H1 (cell line): Measurements from ENCODE around the gene GTF3C2. TPM values are rescaled to one million over a fixed set of nuclear protein-coding genes. Genes with fewer than 3 reads are reported as not detected.

Experiments used
- CBX8 ChIP-seq: fragments of 300-800, 300-1000 bp; sonication (generic); IDR thresholded peaks from 2 replicates; pipeline ENCODE4 v1.7.1; 2016; ENCODE audit warnings: low read depth, low read length, borderline replicate concordance
- CHD1 ChIP-seq: IDR thresholded peaks from 2 replicates; pipeline ENCODE4 v1.6.1; 2012; ENCODE audit warnings: low read depth, low read length, improper control_type of control experiment
- CREB1 ChIP-seq: IDR thresholded peaks from 2 replicates; pipeline ENCODE4 v1.6.1; 2012; ENCODE audit warnings: inconsistent platforms
- PHF8 ChIP-seq: fragments of 200-600 bp; sonication (generic); conservative IDR thresholded peaks from 2 replicates; pipeline ENCODE4 v1.7.1; 2012; ENCODE audit warnings: low read depth, mild to moderate bottlenecking, inconsistent platforms, low read length, moderate library complexity
- RAD21 ChIP-seq, 2 experiments: IDR thresholded peaks in 1 of 2; conservative IDR thresholded peaks in 1 of 2; 2 replicates each; pipeline ENCODE4 v1.6.1; 2011; ENCODE audit warnings: low read depth in 2 of 2, low read length in 2 of 2, improper control_type of control experiment in 1 of 2, inconsistent platforms in 1 of 2, mild to moderate bottlenecking in 1 of 2, moderate library complexity in 1 of 2
- SAP30 ChIP-seq: fragments of 300-600 bp; sonication (generic); IDR thresholded peaks from 2 replicates; pipeline ENCODE4 v1.7.1; 2012; ENCODE audit warnings: low read length, moderate library complexity, mild to moderate bottlenecking, inconsistent platforms; ENCODE audit not compliant: insufficient read depth, insufficient replicate concordance
- SIX5 ChIP-seq: IDR thresholded peaks from 2 replicates; pipeline ENCODE4 v1.6.1; 2011; ENCODE audit warnings: mild to moderate bottlenecking, low read depth, low read length
- SP4 ChIP-seq: IDR thresholded peaks from 2 replicates; pipeline ENCODE4 v1.6.1; 2012; ENCODE audit warnings: low read length, inconsistent platforms
- TCF12 ChIP-seq: IDR thresholded peaks from 2 replicates; pipeline ENCODE4 v1.6.1; 2011; ENCODE audit warnings: low read depth, mild to moderate bottlenecking, low read length
- YY1 ChIP-seq: IDR thresholded peaks from 2 replicates; pipeline ENCODE4 v1.6.1; 2011; ENCODE audit warnings: low read depth, mild to moderate bottlenecking, low read length
- polyA plus RNA-seq, 7 experiments: library from polyadenylated mRNA; depleted of rRNA in 3 of 7; stranded (reverse) in 5 of 7; unstranded in 2 of 7; fragments of >200 nt in 5 of 7; fragments of 200-250 nt in 2 of 7; gene quantifications; 1 replicate in 5 of 7; 2 replicates in 1 of 7; 4 replicates in 1 of 7; pipeline versions ENCODE4 v1.2.1 to v1.2.3, GENCODE V29; 2011 to 2013; ENCODE audit warnings: missing spikeins in 2 of 7, mixed read lengths in 2 of 7
- total RNA-seq: library from RNA; stranded (reverse); fragmentation: NEBNext Ultra II Directional; extraction: Animal tissue kit (Norgen Biotek cat#: 25700); gene quantifications from 2 replicates; pipeline ENCODE4 v1.2.1, GENCODE V29; 2021
- TF ChIP-seq, protein P1 (sequence below), 3 experiments: IDR thresholded peaks; 1 replicate in 2 of 3; 2 replicates in 1 of 3; pipeline versions ENCODE4 v1.5.1 to v1.6.1; 2011; ENCODE audit warnings: low read length in 3 of 3, mild to moderate bottlenecking in 3 of 3, inconsistent platforms in 2 of 3, low read depth in 1 of 3, moderate library complexity in 1 of 3; ENCODE audit not compliant: insufficient read depth in 1 of 3; ENCODE audit errors: control extremely low read depth in 1 of 3

GTF3C2 gene
- total and polyA plus RNA-seq, 2 of the 8 experiments (the other 6 are each of a cell fraction or from before 2014, with no cell fraction given), result 118 to 127 TPM

DNA sequence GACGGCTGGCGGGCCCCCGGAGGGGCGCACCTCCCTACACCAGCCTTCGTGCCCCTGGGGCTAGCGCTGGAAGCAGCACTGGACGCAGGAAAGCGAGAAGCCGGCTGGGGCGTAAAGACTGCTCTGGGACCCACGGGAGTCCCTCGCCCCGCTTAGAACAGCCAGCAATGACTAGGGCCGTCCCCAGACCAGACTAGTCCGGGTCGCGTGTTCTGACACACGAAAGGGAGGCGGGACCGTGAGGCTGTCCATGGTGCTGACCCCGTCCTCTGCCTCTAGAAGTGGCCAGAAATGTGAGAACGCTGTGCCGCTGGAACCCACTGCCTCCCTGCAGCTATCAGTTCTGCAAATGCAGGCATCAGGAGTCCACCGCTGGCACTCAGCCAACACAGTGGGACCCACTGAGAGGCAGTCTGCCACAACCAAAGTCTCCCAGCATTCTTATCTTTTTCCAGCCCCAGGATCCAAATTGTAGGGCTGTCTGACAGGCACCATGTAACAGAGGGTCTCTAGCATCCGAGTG is 48.1 kb downstream of the GTF3C2 start, which contains the start of gene UCN (continued):
- TF ChIP-seq SAP30, result peak; percentile 99
- no peak for TF ChIP-seq CHD1
- TF ChIP-seq CBX8, result no peak
- no peak for TF ChIP-seq PHF8
- TF ChIP-seq SP4, result no peak
- no peak for TF ChIP-seq SIX5
- TF ChIP-seq, protein P1, sequence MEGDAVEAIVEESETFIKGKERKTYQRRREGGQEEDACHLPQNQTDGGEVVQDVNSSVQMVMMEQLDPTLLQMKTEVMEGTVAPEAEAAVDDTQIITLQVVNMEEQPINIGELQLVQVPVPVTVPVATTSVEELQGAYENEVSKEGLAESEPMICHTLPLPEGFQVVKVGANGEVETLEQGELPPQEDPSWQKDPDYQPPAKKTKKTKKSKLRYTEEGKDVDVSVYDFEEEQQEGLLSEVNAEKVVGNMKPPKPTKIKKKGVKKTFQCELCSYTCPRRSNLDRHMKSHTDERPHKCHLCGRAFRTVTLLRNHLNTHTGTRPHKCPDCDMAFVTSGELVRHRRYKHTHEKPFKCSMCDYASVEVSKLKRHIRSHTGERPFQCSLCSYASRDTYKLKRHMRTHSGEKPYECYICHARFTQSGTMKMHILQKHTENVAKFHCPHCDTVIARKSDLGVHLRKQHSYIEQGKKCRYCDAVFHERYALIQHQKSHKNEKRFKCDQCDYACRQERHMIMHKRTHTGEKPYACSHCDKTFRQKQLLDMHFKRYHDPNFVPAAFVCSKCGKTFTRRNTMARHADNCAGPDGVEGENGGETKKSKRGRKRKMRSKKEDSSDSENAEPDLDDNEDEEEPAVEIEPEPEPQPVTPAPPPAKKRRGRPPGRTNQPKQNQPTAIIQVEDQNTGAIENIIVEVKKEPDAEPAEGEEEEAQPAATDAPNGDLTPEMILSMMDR (IDR thresholded peaks at IDR 0.05; ENCODE audit: control extremely low read depth in 1 of 3, insufficient read depth in 1 of 3, low read depth in 1 of 3, low read length in 3 of 3), result no peak
- TF ChIP-seq YY1, result no peak
- peak; percentile 82 for TF ChIP-seq CREB1
- TF ChIP-seq RAD21 (IDR thresholded peaks at IDR 0.05 in 1 of 2, conservative IDR thresholded peaks at IDR 0.05 in 1 of 2; ENCODE audit: low read depth in 2 of 2, low read length in 2 of 2), result no peak
- no peak for TF ChIP-seq TCF12
